ENCODE measurements around the gene MRM1.

DNA sequence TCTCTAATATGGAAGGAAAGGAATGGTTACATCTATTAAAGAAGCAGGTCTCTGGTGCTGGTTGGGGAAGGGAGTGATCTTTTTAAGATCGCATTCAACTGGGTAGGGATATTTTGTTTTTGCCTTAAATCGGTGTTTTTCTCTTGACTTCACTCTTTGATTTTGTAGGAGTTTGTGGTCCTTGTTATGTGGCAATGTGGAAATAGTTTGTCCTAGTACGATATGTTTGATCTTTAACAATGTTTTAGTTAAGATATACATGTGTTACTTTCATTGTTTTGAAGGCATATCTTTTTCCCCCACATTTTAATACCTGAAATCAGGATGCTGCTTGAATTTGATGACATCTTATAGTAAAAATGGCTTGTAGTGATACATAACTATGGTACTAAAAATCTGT is 47.9 kb upstream of the MRM1 start:
- TF ChIP-seq, protein P1, sequence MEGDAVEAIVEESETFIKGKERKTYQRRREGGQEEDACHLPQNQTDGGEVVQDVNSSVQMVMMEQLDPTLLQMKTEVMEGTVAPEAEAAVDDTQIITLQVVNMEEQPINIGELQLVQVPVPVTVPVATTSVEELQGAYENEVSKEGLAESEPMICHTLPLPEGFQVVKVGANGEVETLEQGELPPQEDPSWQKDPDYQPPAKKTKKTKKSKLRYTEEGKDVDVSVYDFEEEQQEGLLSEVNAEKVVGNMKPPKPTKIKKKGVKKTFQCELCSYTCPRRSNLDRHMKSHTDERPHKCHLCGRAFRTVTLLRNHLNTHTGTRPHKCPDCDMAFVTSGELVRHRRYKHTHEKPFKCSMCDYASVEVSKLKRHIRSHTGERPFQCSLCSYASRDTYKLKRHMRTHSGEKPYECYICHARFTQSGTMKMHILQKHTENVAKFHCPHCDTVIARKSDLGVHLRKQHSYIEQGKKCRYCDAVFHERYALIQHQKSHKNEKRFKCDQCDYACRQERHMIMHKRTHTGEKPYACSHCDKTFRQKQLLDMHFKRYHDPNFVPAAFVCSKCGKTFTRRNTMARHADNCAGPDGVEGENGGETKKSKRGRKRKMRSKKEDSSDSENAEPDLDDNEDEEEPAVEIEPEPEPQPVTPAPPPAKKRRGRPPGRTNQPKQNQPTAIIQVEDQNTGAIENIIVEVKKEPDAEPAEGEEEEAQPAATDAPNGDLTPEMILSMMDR (IDR thresholded peaks at IDR 0.05) = no peak
- TF ChIP-seq POLR2A (IDR thresholded peaks at IDR 0.05) = no peak
